Activated CD8-positive, alpha-beta memory T cell treated with anti-CD3 and anti-CD28 coated beads for 48 hours (primary cell): Measurements from ENCODE around the gene TSPAN18.

Source experiments
- DNase-seq, 3 experiments: peaks; one replicate each; pipeline ENCODE4 v3.0.0-alpha.2; 2020; ENCODE audit warnings: low read depth in 2 of 3, low spot score in 2 of 3

Gene TSPAN18

DNA sequence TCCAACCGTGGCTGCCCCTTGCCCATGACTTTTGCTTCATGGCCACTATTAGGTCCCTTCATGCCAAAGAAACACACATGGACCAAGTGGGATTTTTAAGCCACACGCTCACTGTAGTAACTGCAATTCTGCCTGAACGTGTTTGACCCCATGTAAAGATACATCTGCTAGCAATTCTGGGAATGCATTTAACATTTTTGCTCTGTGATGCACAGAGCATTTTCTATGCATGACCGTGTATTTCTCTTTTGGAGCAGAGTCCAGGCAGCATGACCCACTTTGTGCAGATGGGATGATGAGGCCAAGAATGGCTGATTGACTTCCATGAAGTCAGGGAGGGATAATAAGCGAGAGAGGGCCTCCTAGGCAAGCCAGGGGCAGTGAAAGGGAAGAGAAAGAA is 115.5 kb downstream of the TSPAN18 start:
- no peak for DNase-seq

DNA sequence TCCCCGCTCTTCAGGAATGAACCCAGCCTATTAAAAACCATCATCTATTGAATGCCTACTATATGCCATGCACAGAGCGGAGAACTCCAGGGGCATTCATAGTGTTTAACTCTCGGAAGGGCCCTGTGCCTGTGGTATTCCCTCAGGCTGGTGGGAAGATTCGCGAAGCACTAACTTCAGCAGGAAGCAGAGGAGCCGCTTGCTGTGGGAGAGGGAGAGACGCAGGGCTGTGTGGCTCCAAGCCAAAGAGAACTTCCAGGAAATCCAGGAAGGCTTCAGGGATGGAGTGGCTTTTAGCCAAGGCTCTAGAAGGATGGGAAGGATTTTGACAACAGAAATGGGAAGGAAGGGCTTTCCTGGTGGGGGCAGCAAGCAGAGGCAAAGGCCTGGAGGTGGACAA is 120.1 kb downstream of the TSPAN18 start:
- no peak for DNase-seq

DNA sequence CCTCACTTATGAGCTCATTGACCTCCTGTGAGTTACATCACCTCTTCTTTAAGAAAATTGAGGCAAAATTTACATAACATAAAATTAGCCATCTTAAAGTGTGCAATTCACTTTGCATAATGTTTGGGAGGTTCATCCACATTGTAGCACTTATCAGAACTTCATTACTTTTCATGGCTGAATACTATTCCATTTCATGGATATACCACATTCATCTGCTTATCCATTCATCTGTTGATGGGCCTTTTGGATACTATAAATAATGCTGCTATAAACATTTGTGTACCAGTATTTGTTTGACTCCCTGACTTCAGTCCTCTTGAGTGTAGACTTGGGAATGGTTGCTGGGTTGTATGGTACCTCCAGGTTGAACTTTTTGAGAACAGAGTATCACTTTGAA is 120.6 kb downstream of the TSPAN18 start:
- DNase-seq, result no peak

DNA sequence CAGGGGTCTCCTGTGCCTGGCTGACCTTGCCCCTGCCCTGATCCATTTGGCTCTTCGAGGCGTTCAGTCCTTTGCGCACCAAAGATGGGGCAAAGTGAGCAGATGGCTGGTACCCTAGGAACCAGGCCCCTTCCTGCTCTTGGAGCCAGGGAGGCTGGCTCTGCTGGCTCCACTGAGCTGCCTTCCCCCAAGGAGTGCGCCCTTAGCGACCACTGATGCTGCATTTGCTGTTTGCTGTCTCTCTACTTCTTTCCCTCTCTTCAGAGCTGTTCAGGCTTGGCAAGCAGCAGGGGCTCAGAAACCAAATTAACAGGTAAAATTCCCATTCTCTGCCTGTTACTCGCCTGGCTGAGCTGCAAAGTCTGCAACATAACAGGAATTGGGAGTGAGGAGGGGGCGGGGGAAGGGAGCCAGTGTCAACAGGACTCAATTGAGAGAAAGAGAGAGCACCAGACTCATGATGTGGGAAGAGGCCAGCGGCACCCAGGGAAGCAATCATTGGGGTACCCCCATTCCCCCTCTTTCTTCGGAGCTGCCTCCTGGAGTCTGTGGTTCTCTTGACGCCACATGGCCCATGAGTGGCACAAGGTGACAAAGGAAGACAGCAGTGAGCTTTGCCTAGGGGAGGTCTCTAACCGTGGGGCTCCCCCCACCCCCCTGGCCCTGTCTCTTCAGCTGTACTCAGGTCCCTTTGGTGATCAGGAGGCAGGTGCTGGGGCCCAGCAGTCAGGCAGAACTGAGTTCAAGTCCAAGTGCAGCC is 121.6 kb downstream of the TSPAN18 start:
- no peak for DNase-seq

DNA sequence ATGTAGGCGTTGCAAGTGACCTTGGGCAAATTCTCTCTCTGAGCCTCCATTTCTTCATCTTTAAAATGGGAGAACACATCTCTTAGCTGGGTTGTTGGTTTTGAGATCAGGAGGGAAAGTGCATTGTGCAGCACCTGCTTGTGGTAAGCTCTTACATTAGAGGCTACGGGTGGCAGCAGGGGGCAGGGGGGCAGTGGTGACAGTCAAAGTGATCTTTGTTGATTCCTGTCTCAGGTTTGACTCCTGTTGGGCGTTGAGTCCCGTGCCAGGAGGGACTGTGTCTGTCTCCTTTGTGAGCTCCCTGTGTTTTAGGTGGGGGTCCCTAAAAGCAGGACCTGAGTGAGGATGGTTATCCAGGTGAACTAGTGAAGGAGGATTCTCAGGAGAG is 122.2 kb downstream of the TSPAN18 start:
- DNase-seq, result no peak

DNA sequence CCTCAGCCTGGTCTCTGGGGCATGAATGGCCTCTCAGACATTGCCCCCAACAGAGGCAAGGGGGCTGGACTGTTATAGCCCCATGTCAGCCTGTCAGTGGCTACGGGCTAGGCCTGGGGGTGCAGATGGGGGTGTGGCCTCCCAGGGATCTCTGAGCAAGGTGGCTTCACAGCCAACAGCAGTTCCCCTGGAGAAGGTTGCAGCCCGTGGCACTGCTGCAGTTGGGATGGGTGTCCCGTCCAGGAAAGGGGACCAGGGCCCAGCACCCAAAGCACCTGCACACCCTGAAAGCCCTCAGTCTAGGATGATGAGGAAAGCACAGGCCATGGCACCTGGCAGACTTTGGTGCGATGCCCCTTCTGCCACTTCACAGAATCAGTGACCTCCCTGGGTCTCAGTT is 122.7 kb downstream of the TSPAN18 start:
- DNase-seq, result no peak

DNA sequence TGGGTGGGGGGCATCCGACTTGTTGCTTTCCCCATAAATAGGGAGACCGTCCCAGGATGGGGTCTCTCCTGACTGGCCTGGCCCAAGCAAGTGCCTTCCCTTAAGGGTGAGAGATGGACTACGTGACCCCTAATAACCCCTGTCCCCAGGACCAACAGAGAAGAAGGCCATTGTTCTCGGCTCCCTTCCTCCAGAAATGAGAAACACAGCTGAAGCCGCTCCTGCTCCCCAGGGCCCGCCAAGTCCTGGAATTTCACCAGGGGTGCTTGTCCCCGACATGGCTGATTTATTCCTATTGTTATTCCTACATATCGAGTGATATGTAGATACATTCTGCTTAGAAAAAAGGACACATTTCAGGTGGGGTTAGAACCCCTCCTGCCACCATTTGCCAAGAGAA is 123.2 kb downstream of the TSPAN18 start:
- DNase-seq, result no peak

DNA sequence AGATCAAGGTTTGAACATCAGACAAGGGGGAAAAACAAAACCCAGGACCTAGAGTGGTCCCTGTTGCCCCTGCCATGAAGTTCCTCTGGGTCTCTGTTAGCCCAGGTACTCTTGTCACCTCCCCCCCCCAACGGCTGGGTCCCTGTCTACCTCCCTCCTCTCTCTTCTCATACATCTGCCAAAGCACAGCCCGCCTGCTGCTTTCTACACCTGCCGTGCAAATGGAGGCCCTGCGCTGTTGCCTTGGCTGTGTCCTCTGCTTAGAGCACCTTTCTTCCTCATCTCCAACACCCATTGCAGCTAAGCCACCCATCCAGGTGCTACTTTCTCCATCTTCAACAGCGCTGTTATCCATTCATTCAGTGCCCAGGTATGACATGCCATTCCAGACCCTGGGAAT is 124.7 kb downstream of the TSPAN18 start:
- no peak for DNase-seq

DNA sequence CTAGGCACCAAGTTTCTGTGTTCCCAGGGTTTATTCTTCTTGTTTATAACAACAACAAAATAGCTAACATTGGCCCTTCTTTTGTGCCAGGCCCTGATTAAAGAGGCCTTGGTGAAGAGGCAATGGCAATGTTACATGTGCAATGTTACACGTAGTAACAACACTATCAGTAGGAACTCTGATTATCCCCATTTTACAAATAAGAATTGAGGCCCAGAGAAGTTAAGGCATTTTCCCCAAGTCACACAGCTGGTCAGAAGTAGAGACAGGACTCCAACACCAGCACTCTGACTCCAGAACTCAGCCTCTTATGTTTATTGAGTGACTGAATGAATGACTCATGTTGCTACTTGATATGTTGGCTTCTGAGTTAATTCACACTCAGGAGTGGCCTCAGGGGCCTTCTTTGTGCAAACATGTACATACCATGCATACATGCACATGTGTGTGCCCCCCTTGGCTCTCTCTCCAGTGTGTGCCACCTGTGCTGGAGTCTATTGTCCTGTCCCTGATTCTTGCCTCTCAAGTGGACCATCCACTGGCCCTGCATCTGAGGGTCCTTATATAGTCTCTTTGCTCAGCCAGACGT is 125.5 kb downstream of the TSPAN18 start:
- DNase-seq, result no peak

DNA sequence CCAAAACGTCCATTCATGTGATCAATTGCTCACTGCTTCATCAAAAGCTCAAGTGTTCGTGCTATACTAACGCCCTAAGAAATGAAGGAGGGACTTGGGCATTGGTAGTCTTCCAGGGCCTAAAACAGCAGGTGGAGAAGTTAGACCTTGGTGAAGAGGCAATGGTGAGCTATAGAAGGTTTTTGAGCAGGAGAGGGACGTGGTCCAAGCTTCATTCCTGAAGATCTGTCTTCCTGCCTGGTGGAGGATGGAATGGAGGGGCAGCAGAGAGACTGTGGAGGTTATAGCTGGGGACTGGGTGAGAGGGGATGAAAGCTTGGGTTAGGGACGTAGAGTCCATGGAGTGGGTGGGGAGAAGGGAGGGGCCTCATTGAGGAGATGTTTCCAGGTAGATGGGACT is 126.2 kb downstream of the TSPAN18 start:
- DNase-seq, result no peak

DNA sequence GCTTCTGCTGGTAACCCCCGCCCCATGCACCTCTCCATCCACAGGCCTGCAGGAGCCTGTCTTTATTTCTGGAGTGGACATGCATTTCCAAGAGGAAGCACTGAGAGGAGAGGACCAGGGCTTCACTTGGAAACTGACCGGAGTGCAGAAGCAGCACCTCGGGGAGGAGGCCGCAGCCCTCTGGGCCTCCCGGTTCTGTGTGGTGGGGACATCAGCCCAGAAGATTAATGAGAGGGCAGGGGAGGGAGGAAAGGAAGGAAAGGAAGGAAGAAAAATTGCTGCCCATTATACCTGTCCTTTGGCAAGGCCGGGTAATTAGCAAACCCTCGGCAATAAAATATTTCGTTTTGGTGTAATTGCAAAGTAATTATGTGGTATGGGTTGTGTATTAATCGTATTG is 126.9 kb downstream of the TSPAN18 start:
- no peak for DNase-seq

DNA sequence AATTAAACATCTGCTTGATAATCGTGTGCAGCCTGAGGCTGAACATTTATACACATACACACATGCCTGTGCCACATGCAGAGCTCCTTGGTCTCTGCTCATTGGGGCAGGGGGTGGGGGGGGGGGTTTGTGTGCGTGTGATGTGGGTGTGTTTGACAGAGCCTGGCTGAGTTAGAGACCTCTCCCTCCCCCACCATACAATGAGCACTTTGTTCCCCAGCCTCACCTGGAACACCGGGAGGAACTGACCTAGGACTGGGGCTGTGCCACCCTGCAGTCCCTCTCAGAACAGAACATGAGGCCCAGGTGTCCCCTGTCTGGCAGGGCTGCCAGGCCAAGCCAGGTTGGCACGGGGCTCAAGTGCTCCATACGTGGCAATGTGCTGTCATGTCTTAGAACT is 127.3 kb downstream of the TSPAN18 start:
- DNase-seq, result no peak

DNA sequence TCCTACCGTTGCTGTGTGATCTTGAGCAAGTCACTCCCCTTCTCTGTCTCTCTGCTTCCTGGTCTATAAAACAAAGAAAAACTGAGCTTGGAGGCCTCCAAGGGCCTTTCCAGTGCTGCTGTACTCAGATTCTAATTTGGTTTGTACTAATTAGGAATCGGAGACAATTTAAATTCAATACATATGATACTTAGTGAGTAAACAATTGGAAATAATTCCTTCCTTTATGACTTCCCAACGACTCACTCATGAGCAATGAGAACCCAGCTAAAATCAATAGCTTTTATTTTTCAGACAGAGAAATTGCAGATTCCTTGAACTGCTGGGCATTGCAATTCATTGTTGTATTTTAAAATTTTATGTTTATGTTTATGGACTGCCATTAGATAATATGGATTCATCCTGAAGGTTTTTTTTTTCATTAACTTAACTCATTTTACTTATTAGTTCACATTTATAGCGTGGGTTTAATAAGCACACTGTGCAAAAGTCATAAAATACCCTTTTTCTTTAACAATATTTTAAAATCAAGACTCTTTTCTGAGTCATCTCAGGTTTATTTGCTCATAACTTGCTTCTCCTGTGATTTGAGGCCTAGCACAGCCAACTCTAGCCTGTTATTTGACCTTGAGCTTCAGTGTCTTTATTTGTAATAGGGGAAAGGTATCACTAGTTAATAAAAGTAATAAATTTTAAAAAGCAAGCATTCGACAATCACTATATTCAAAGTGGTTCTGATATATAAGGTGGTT is 128.2 kb downstream of the TSPAN18 start:
- no peak for DNase-seq

DNA sequence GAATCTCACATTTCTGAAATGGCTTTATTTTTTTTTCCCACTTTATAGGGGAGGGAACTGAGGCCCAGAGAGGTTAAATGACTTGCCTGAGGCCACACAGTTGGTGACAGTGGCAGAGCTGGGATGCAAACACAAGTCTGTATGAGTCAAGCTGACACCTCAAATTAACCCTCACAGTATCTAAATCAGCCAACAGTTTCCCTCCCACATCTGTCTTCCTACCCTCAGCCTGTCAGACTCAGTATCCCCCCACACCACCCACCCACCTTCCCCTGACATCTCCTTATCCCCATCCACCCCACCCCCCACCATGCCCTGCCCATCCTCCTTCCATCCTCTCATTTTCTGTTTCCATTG is 128.7 kb downstream of the TSPAN18 start:
- no peak for DNase-seq

DNA sequence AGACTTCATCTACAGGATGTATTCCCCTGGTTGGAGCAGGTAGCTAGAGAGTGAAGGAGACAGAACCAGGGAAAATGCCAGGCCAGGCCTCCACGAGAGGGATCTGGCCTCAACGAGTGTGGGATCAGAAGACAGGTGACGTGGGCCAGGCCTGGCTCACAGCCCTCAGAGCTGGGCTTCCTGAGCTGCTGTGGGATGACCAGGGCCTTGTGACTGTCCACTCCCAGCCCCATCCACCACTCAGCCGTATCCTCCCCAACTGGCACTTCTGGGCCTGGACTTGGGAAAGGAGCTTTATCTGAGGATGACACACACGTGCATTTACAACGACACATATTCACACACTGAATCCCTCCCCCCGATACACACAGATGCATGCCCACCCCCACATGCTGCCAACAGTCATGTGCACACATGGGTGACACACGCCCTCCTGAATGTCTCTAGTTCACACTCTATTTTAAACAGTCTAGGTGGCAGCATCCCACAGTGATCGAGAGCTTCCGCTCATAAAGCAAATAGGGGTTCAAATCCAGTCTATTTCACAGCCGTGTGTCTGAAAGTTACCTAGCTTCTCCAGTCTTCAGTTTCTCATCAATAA is 130.8 kb downstream of the TSPAN18 start:
- DNase-seq, result no peak

DNA sequence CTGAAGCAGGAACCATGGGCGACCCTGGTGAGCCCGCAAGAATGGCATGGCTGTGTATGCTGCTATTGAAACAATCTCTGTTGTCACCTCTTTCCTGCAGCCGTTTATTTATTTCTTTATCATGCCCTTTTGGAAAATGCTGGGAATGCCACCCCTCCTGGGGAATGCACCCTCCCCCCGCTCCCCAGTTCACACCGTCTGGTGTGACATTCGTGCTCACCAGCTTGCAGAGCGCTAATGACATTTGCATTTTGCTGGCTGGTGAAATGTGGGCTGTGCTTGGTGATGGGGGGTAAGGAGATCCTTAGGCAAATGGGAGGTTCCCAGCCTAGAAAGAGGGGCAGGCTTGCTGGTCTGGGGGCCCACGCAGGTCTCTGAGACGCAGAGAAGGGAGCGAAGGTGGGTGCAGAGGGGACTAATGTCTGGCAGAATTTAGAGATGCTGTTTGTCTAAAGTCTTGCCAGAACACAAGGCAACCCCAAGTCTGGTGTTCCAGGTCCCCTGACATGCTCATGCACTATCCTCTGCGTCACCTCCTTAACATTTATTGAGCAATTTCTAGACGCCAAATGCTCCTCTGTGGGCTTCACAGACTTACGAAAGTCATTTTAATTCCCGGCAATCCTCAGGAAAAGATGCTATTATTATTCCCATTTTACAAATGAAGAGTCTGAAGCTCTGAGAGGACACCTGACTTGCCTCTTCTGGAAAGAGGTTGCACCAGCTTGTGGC is 132.2 kb downstream of the TSPAN18 start:
- no peak for DNase-seq

DNA sequence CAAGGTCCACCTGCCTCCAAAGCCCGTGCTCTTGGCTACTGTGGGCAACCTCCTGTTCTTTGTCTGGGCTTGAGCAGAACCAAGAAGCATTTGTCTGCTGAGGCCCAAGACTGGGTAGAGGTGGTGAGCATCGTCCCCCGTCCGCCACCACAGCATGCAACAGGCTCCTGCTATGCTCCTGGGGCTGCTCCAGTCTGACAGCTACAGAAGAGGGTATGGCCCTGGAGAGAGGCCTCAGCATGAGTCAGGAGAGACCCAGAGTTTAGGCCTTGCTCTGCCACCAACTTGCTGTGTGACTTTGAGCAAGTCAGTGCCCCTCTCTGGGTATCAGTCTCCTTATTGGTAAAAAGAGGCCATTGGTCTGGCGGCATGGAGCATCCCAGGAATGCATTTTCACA is 132.8 kb downstream of the TSPAN18 start:
- DNase-seq, result no peak

DNA sequence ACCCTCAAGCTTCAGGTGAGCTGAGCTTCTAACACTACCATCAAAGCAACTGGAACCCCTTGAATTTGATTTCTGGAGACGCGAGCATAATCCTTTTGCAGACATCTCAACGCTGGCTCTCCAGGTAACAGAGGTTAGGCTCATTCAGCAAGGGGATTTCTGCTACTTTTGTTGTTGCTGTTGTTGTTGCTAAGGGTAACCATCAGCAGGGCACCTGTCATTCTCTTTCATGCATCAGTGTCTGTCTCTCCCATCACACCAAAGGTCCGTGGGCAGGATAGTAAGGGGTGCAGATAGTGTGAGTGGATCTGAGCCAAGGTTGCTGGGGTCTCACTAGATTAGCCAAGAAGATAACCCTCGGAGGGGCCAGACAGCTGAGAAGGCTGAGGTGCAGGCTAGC is 133.6 kb downstream of the TSPAN18 start:
- DNase-seq, result no peak

DNA sequence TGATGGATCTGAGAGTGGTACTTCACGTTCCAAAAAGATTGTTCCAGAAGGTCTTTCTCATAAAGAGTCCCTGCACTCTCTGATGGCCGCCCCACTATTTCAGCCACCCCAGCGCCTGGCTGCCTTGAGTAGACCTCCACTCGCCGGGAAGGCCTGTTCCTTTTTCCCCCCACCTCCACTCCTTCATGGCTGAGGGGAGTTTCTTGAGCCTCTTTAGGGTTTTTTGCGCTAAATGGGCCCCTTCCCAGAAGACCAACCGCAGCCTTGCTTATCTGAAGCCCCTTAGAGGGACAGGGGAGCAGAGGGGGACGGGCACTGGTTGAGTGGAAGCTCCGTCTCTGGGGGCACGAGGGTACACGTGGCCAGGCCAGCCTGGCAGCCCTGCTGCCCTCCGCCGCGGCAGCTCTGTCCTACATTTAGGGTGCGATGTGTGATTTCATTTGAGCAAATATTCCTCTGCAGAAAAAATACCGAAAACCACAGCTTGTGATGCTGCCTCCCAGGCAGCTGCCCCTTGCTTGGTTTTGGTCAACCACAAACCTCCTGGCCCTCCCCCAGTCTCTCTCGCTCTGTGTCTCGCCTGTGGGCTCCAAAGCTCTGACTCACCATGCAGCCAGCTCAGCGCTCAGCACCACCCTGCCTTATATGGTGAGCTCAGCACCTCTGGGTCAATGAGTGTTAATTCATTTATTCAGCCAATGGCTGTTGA is 135.2 kb downstream of the TSPAN18 start:
- peak; percentile 52 to 76 (median 69) for DNase-seq

DNA sequence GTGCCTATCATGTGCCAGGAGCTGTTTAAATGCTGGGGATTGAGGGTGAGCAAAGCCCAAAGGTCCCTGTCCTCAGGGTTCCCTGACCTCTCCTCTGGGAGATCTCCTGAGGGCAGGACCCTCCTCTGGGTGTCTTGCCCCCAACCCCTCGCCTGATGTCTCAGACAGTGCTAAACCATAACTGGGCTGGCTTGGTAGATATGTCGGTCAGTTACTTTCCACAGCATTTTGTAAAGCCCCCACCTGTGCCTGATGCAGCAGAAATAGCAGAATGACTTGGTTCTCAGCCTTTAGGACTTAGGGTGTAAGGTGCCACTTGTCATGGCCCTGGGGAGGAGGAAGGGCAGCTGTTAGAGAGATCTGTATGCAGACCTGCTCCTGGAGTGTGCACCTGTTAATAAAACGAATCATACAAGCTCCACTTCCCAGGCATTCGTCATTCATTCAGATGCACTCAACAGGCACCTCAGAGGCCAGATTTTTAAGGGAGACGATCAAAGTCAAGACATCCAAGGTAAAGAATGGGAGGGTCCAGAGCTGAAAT is 135.9 kb downstream of the TSPAN18 start:
- DNase-seq, result no peak

DNA sequence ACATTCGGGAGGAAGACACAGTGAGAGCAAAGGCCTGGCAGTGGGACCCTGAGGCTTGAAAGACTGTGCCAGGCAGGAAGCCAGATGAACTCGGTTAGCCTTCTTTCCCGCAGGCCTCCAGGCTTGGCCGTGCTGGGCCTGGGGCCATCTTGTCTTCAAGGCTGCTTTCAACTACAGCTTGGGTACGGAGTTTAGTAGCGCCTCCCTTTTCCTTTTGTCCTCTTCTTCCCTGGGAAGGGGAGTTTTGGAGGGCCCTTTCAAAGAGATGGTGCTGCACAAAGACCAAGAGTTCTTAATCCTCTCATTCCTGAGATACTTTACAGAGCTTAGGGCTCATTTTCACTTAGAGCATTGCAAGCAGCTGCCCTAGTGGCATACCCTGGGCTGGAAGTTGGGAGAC is 136.5 kb downstream of the TSPAN18 start:
- DNase-seq, result no peak
